Trophoblast cell (in vitro differentiated cells and primary cell): ENCODE results near the gene TARM1.
"Not testable (repeated sequence)": the region's sequence is repeated elsewhere in the genome, so short reads cannot be mapped to it uniquely, and the experiment has no call there.

Experiments used
- DNase-seq, 2 donors: peaks; one replicate each; pipeline ENCODE4 v3.0.0-alpha.2; 2016
- H2AFZ ChIP-seq: 2 replicates; pipeline ENCODE4 v1.6.1; 2013; ENCODE audit warnings: low read length, moderate library complexity, mild to moderate bottlenecking; ENCODE audit not compliant: insufficient read depth, poor library complexity
- H2AK5ac ChIP-seq: 2 replicates; pipeline ENCODE4 v1.6.1; 2013; ENCODE audit warnings: mild to moderate bottlenecking, low read length
- H2BK120ac ChIP-seq: 2 replicates; pipeline ENCODE4 v1.6.1; 2013; ENCODE audit warnings: low read length, mild to moderate bottlenecking, moderate library complexity; ENCODE audit not compliant: insufficient read depth, poor library complexity
- H2BK12ac ChIP-seq: 2 replicates; pipeline ENCODE4 v1.6.1; 2013; ENCODE audit warnings: mild to moderate bottlenecking, low read length, moderate library complexity
- H2BK5ac ChIP-seq: 2 replicates; pipeline ENCODE4 v1.6.1; 2013; ENCODE audit warnings: low read length, low read depth, moderate library complexity, mild to moderate bottlenecking; ENCODE audit not compliant: poor library complexity
- H3K14ac ChIP-seq: 2 replicates; pipeline ENCODE4 v1.6.1; 2013; ENCODE audit warnings: mild to moderate bottlenecking, low read length
- H3K18ac ChIP-seq: 2 replicates; pipeline ENCODE4 v1.6.1; 2013; ENCODE audit warnings: mild to moderate bottlenecking, low read length
- H3K23ac ChIP-seq: 2 replicates; pipeline ENCODE4 v1.6.1; 2013; ENCODE audit warnings: low read length
- H3K27ac ChIP-seq: 2 replicates; pipeline ENCODE4 v1.5.1; 2013; ENCODE audit warnings: low read depth, mild to moderate bottlenecking, inconsistent platforms, low read length, moderate library complexity
- H3K27me3 ChIP-seq: 2 replicates; pipeline ENCODE4 v1.6.1; 2013; ENCODE audit warnings: inconsistent platforms, mild to moderate bottlenecking, low read length, moderate library complexity; ENCODE audit not compliant: insufficient read depth
- H3K36me3 ChIP-seq, 2 experiments: 1 replicate in 1 of 2; 2 replicates in 1 of 2; pipeline ENCODE4 v1.6.1; 2013; ENCODE audit warnings: low read length in 2 of 2, mild to moderate bottlenecking in 2 of 2, moderate library complexity in 1 of 2; ENCODE audit not compliant: insufficient read depth in 2 of 2, control insufficient read depth in 1 of 2
- H3K4ac ChIP-seq: 2 replicates; pipeline ENCODE4 v1.6.1; 2013; ENCODE audit warnings: low read depth, mild to moderate bottlenecking, low read length, moderate library complexity
- H3K4me1 ChIP-seq, 2 experiments: 1 replicate in 1 of 2; 2 replicates in 1 of 2; pipeline ENCODE4 v1.6.1; 2013; ENCODE audit warnings: low read length in 2 of 2, mild to moderate bottlenecking in 2 of 2, moderate library complexity in 1 of 2; ENCODE audit not compliant: insufficient read depth in 2 of 2, control insufficient read depth in 1 of 2
- H3K4me2 ChIP-seq: 2 replicates; pipeline ENCODE4 v1.6.1; 2013; ENCODE audit warnings: inconsistent platforms, mild to moderate bottlenecking, low read length, moderate library complexity
- H3K4me3 ChIP-seq: 2 replicates; pipeline ENCODE4 v1.5.1; 2013; ENCODE audit warnings: mild to moderate bottlenecking, low read depth, low read length, inconsistent platforms
- H3K79me1 ChIP-seq: one replicate; pipeline ENCODE4 v1.6.1; 2013; ENCODE audit warnings: low read length
- H3K79me2 ChIP-seq: 2 replicates; pipeline ENCODE4 v1.6.1; 2013; ENCODE audit warnings: low read length, mild to moderate bottlenecking; ENCODE audit not compliant: control insufficient read depth, insufficient read depth, poor library complexity
- H3K9ac ChIP-seq: 2 replicates; pipeline ENCODE4 v1.6.1; 2013; ENCODE audit warnings: mild to moderate bottlenecking, low read length
- H3K9me3 ChIP-seq: 2 replicates; pipeline ENCODE4 v1.6.1; 2013; ENCODE audit warnings: low read depth, mild to moderate bottlenecking, control low read depth, inconsistent platforms, low read length; ENCODE audit not compliant: insufficient read depth
- H4K12ac ChIP-seq: 2 replicates; pipeline ENCODE4 v1.6.1; 2013; ENCODE audit warnings: low read depth, mild to moderate bottlenecking, low read length, moderate library complexity
- H4K8ac ChIP-seq: 2 replicates; pipeline ENCODE4 v1.6.1; 2013; ENCODE audit warnings: low read depth, mild to moderate bottlenecking, low read length, moderate library complexity
- H4K91ac ChIP-seq: one replicate; pipeline ENCODE4 v1.6.1; 2013; ENCODE audit warnings: low read depth, mild to moderate bottlenecking, low read length, moderate library complexity
- WGBS: extraction: QIAGEN DNeasy Blood & Tissue Kit; methylation state at CpG from one replicate; pipeline ENCODE4 v1.1.7; 2013; ENCODE audit warnings: missing lambda C conversion rate; ENCODE audit not compliant: insufficient read length, insufficient coverage; ENCODE audit errors: extremely low coverage; 5-methylcytosine and 5-hydroxymethylcytosine counted together

The TARM1 gene

GRCh38 chr19:54104998-54105715 is 24.0 kb upstream of the TARM1 start:
- Histone ChIP-seq H3K23ac (no peak overlapping the region), H3K79me2 (peaks cover 5% of the 10 kb centered on the region), H2AFZ (no peak overlapping the region), H4K8ac (no peak overlapping the region), H3K79me1 (peaks cover 7% of the 10 kb centered on the region), H3K4ac (no peak overlapping the region), H4K91ac (no peak overlapping the region), H2BK5ac (no peak overlapping the region), H3K4me1 (peaks cover 0 to 7% of the 10 kb centered on the region in 2 experiments), H3K4me2 (no peak overlapping the region), H3K9ac (no peak overlapping the region), H2BK12ac (no peak overlapping the region), H3K36me3 (peaks cover 44 to 47% of the 10 kb centered on the region in 2 experiments), H3K18ac (no peak overlapping the region), H3K27ac (no peak overlapping the region), H4K12ac (no peak overlapping the region), H2AK5ac (no peak overlapping the region), H3K14ac (no peak overlapping the region), H2BK120ac (no peak overlapping the region), H3K9me3 (no peaks in the 10 kb centered on the region), H3K27me3 (no peaks in the 10 kb centered on the region), H3K4me3 (no peak overlapping the region)
- DNase-seq: no peak
- WGBS: no CpG with 5 or more reads among the region's 11 CpGs

GRCh38 chr19:54102421-54103169 is 21.4 kb upstream of the TARM1 start, which contains the start of gene NDUFA3:
Gene NDUFA3, plus strand, starts transcription at chr19:54102855. Its CDS starts 24 bp downstream, at chr19:54102879.
- Histone ChIP-seq H3K79me2 (peaks cover 5% of the 10 kb centered on the region), H2BK5ac (no peak within 1 kb of the TSS), H3K27me3 (no peaks in the 10 kb centered on the region), H2BK120ac (peak within 1 kb of the TSS; percentile 18), H3K9ac (peak within 1 kb of the TSS; percentile 79), H3K14ac (peak within 1 kb of the TSS; percentile 78), H3K36me3 (peaks cover 22% of the 10 kb centered on the region in 2 experiments), H3K9me3 (no peaks in the 10 kb centered on the region), H4K12ac (peak within 1 kb of the TSS; percentile 92), H4K8ac (peak within 1 kb of the TSS; percentile 93), H2BK12ac (no peak within 1 kb of the TSS), H3K4me1 (peaks cover 0 to 7% of the 10 kb centered on the region in 2 experiments), H3K4ac (peak within 1 kb of the TSS; percentile 61), H4K91ac (peak within 1 kb of the TSS; percentile 84), H3K79me1 (peaks cover 7% of the 10 kb centered on the region), H2AFZ (peak within 1 kb of the TSS; percentile 89), H3K4me3 (peak within 1 kb of the TSS; percentile 88), H3K27ac (no peak within 1 kb of the TSS), H3K23ac (no peak within 1 kb of the TSS), H2AK5ac (peak within 1 kb of the TSS; percentile 89), H3K4me2 (peak within 1 kb of the TSS; percentile 94), H3K18ac (peak within 1 kb of the TSS; percentile 60)
- WGBS: no CpG with 5 or more reads among the region's 54 CpGs
- DNase-seq: peak; percentile 99 to 100

GRCh38 chr19:54100561-54100960 is 19.4 kb upstream of the TARM1 start, which contains the start of gene OSCAR:
Gene OSCAR, minus strand, starts transcription at chr19:54100803. Its CDS starts 11 bp downstream, at chr19:54100792.
- Histone ChIP-seq H3K79me1 (peaks cover 7% of the 10 kb centered on the region), H3K18ac (no peak within 1 kb of the TSS), H3K27ac (no peak within 1 kb of the TSS), H2BK5ac (no peak within 1 kb of the TSS), H3K4me1 (peaks cover 3 to 12% of the 10 kb centered on the region in 2 experiments), H3K4me2 (no peak within 1 kb of the TSS), H3K36me3 (peaks cover 3 to 4% of the 10 kb centered on the region in 2 experiments), H4K8ac (no peak within 1 kb of the TSS), H3K4ac (no peak within 1 kb of the TSS), H3K14ac (no peak within 1 kb of the TSS), H4K12ac (no peak within 1 kb of the TSS), H3K9me3 (no peaks in the 10 kb centered on the region), H2AFZ (no peak within 1 kb of the TSS), H3K9ac (peak within 1 kb of the TSS; percentile 21), H2BK120ac (no peak within 1 kb of the TSS), H3K23ac (no peak within 1 kb of the TSS), H4K91ac (no peak within 1 kb of the TSS), H3K79me2 (peaks cover 5% of the 10 kb centered on the region), H2AK5ac (no peak within 1 kb of the TSS), H3K4me3 (no peak within 1 kb of the TSS), H3K27me3 (peaks cover 3% of the 10 kb centered on the region), H2BK12ac (no peak within 1 kb of the TSS)
- no CpG with 5 or more reads among the region's 5 CpGs for WGBS
- DNase-seq: peak in 1 of 2 donors; percentile 25

GRCh38 chr19:54099903-54100255 is 18.7 kb upstream of the TARM1 start:
- H3K9ac ChIP-seq, H4K8ac ChIP-seq, H3K23ac ChIP-seq, H3K4me2 ChIP-seq, H3K18ac ChIP-seq, H2BK12ac ChIP-seq, H3K79me1 ChIP-seq, H2AFZ ChIP-seq, H3K9me3 ChIP-seq, H3K4me3 ChIP-seq, H4K12ac ChIP-seq, H2BK5ac ChIP-seq, H3K79me2 ChIP-seq, H4K91ac ChIP-seq, H2AK5ac ChIP-seq, H3K4ac ChIP-seq, DNase-seq, H3K27ac ChIP-seq, H2BK120ac ChIP-seq, H3K27me3 ChIP-seq, H3K14ac ChIP-seq, H3K36me3 ChIP-seq: not testable (repeated sequence)
- H3K4me1 ChIP-seq: peaks cover 3 to 13% of the 10 kb centered on the region in 2 experiments
- WGBS: no CpG with 5 or more reads among the region's 9 CpGs
